Erythroblast (primary cell): ENCODE results near the gene DLEU7.

Experiments
- GATA1 ChIP-seq: IDR thresholded peaks from 2 replicates; pipeline ENCODE4 v1.6.1; 2011; ENCODE audit warnings: low read depth, mild to moderate bottlenecking, control low read depth, low read length, moderate library complexity
- POLR2A ChIP-seq: IDR thresholded peaks from 2 replicates; pipeline ENCODE4 v1.6.1; 2011; ENCODE audit warnings: mild to moderate bottlenecking, low read length

DNA sequence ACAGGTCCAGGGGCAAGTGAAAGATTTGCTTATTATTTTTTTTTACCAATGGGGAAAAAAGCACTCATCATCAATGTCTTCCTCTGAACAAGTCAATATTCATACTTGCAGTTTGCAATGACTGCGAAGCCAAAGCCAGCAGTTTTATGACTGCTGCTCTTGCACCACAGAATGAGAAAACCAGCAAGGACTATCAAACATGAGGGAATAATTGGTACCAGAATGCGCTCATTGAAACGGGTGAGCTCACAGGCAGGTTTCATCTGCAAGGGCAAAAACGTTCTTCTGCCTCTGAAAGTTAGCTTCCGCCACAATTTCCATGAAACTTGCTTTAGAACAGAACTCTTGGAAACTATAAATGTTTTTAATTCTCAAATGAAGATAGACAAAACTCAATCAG is 5.5 kb downstream of the DLEU7 start:
- TF ChIP-seq POLR2A: no peak
- TF ChIP-seq GATA1: no peak
